GM18508 (cell line): ENCODE data around the gene FRMD4A.

Source experiments
- ATAC-seq: cut with Tn5 transposase; IDR thresholded peaks from one replicate; pipeline ENCODE4 v1.9.1; 2021; ENCODE audit warnings: moderate number of reproducible peaks; ENCODE audit not compliant: insufficient read depth, unreplicated experiment

The FRMD4A gene

DNA sequence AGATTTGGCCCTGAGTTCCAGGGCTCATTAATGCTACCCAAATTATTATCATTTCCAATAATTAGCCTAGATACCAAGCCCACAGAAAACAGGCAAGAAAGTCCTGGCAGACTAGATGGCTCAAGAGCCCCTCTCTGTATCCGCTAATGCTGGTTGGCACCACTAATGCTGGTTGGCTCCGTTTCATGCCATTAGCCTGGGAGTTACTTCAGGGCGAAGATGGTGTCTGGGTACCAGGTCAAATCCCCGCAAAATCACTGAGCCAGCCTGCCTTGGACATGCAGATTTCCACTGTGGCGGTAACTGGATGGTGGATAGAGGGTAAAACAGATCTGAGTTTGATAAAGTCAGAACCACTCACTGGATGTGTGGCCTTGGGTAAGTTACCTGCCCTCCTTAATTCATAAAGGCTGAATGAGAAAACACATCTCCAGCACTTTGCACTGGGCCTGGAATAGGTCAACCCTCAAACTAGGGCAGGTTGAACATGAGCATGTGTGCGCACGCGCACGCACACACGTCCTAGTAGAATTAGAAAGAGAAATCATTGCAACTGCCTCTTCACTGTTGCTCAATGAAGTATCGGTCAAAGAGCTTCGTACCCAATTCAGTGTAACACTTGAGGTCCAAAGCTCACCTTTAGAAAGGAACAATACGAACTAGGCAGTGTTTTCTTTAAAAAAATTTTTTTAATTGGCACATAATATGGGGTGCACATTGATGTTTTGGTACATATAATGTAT is 652.5 kb downstream of the FRMD4A start:
- no peak for ATAC-seq

DNA sequence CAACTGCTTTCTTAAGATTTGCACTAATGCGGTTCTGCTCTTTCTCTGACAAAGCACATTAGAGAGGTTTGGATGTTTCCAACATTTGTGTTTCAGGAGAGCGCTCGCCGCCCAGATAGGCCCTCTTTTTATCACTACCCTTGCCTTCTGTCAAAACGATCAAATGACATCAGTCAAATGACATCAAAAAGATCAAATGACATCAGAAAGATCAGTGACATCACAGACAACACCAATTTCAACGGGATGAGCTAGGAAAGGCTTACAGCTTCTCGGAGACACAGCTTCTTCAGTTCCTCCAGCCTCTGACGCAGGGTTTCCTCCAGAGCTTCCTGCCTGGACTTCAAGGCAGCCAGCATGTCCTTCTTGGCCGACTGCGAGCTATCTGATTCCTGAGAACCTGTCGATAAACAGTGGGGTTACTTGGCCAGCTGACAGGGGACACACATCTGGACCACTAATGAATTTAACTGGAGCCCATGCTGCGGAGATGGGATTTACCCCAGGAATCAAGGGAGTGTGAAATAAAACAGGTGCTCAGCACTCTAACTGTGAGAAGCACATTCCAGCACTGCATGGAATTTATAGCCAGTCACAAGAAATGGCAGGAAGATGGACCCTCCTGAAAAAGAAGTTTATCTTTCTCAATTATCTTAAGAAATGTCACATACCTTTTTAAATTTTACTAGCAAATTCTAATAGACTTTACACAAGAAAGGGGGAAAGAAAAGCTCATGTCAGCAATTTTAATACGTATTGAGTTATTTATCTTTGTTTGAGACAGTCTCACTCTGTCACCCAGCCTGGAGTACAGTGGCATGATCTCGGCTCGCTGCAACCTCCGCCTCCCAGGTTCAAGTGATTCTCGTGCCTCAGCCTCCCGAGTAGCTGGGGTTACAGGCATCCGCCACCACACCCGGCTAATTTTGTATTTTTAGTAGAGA is 655.8 kb downstream of the FRMD4A start:
- ATAC-seq: no peak

DNA sequence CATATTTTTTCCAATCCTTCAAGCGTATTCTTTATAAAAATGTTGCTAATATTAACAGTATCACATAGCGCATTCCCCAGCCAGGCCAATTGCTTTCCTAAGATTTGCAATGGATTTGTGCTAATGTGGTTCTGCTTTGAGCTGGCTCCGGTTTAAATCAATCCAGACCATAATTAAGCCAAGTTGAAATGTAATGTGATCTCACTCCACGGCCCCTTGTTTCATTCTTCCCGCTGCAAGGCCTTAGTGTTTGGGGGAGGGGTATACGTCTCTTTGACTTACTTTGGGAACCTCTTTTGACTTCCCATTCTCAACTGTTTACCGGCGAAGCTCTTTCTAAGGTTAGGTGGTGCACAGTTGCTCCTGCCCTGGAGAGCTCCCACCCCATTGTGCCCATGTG is 657.6 kb downstream of the FRMD4A start:
- ATAC-seq: no peak

- ATAC-seq: no peak
Measured at GRCh38 chr10:13672548-13672947, 658.2 kb downstream of the FRMD4A start.

DNA sequence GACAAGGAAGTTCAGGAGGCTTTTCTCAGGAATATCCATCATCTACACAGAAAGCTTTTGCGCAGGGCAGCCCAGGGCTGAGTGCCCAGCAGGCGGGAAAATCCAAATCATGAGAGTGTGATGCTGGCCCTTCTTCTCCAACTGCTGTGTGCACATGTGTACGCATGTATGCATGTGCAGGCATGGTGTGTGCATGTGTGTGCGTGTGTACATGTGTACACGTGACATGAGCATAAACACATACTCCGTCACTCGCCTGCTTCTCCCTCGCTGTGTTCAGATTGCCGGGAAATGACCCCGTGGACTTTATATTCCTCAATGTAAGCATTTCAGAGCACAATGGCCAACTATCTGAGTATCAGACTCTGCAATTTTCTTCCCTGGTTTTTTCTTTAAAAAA is 658.8 kb downstream of the FRMD4A start:
- ATAC-seq: no peak

- ATAC-seq: no peak
Measured at GRCh38 chr10:13670311-13670710, 660.4 kb downstream of the FRMD4A start.

DNA sequence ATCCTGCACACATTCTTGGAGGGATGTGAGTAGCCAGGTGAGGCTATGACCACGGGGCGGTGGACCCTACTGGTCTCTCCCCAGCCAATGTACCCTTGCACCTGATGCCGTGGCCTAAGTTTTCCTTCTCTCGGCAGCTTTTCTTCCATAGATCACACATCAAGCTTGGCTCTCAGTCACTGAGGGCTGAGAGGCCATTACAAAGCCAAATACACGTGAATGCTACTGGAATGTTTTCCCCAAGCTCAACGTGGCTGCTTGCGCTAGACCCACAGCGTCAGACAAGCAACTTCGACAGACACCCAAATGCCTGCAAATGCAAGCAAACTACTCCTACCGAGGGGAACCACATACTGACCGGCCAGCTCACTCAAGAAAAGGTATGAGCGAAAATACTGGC is 660.8 kb downstream of the FRMD4A start:
- no peak for ATAC-seq

DNA sequence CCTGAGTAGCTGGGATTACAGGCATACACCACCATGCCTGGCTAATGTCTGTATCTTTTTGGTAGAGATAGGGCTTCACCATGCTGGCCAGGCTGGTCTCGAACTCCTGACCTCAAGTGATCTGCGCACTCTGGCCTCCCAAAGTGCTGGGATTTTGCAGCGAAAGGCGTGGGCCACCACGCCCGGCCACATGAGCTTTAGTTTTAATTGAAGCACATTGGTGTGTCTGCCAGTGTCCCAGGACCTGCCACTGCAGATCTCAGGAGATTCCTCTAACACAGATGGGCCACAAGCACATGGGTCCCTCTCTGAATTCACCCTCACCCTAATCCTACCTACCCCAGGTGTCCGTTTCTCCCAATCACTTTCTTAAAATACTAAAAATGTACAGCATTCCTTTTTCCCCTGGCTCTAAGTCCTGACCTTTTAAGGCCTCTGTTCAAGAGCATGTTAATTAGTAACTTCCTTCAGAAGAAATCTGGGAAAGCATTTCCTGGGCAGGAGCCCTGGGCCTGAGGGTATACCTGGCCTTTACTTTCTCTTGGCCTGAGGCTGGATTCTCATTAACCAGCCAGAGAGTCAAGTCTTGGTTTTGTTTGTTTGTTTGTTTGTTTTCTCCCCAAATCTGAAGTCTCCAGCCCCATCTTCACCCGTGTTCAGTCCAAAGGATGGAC is 661.4 kb downstream of the FRMD4A start:
- ATAC-seq: no peak

DNA sequence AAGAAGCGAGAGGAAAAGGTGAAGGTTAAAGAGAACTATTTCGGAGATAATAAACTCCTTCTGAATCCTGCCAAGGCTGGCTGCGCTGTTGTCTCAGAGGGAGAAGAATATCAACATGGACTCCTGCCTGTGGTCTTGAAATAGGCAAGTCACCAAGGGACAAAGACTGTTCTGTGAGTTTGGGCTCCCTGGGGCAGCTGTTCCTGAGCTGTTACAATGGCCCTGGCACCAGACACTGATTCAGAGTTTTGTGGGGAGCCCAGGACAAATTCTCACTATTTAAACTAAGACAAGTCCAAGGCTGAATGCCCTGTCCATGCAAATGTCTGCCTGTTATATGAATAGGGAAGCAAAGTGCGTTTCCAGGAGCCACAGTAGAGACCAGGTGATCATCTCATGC is 662.6 kb downstream of the FRMD4A start:
- ATAC-seq: no peak

GRCh38 chr10:13665516-13666262 is 665.0 kb downstream of the FRMD4A start:
- no peak for ATAC-seq

DNA sequence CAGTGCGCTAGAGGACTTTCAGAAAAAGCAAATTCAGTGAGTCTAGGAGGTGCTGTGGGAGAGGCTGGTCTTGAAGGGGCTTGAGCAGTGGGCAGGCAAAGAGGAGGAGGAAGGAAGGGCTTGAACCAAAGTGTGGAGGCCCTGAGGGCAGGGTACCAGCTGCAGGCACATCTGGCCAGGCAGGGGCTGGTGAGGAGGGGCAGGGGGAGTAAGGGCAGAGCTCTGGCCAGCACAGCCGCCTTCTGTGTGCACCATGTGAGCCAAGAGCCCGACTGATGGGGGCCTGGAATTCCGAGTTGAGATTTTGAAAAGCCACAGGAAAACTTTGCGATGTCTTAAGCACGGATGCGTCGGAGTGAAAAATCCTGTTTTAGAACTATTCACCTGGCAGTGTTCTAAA is 669.5 kb downstream of the FRMD4A start:
- ATAC-seq: no peak

DNA sequence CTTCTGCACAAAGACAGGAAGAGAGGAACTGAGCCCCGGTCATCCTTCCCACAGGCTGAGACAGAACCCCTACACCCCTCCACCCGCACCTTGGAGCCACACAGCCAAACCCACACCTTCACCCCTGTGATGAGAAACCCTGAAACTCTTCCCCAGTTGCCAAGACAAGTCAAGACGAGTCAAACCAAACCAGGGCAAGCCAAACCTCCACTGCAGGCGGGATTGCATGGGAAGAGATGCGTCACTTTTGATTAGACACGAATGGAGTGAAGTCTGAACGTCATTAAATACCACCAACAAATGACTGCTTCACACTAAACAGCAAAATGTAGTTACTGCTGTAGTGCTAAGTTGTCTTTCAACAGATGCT is 670.2 kb downstream of the FRMD4A start:
- no peak for ATAC-seq

DNA sequence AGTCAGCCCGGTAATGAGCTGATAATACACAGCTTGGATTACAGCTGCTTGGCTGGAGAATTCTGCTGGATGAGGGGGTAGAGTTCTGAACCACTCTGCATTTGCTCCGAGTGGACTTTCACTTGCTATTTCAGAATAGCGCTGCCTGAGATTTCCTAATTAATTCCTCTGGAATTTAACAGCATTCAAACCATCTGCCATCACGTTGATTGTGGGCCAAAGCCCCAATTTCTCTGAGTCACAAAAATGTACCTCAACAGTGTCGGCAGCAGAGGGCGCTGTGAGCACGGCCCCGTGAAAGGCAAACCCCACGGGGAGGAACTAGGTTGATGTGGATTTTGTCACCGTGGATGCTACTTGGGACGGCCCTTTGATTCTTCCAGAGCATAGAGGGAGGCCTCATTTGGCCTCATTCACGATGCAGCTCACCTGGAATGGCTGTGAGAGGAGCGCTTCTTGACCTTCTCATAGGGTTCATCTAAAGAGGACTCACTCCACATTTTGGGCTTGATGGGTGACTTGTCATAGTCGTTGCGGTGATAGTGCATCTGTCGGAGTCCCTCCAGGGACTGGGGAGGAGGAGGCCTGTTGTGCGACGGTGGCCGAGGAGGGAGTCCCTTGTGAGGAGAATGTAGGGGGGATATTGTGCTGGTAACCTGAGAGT is 670.7 kb downstream of the FRMD4A start:
- no peak for ATAC-seq

- no peak for ATAC-seq
Measured at GRCh38 chr10:13658871-13659685, 671.6 kb downstream of the FRMD4A start.

- ATAC-seq: no peak
Measured at GRCh38 chr10:13658264-13658663, 672.5 kb downstream of the FRMD4A start.

GRCh38 chr10:13657101-13657680 is 673.5 kb downstream of the FRMD4A start:
- no peak for ATAC-seq

DNA sequence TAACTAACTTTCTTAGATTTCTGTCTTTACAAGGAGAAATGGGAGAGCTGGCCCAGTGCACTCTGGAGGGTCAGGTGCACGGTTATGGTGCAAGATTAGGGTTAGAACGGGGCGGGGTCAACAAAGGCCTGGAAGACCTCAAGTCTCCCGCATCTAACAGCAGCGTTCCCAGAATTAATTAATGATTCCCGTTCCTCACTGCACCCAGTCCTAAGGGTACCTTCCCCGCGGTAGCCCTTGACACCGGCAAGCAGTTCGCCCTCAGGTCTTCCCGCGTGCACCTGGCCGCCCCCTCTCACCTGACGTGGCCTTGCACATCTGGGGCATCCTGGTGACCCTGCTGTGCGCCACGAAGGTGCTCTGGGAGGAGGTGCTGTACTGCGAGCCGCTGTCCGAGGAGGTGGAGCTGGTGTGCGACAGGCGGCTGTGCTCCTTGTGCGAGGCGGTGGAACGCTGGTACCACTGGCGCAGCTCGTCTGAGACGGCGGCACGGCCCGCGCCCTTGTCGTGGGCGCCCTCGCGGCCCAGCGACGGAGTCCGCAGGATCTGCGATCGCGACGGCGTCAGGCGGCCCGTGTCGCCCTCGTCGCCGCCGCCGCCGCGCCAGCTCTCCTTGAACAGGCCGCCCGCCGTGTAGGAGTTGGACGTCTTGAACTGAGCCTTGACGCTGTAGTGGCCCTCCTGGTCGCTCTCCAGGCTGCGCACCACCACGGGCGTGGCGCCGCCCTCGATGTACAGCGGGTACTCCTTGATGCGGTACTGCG is 674.2 kb downstream of the FRMD4A start:
- no peak for ATAC-seq

DNA sequence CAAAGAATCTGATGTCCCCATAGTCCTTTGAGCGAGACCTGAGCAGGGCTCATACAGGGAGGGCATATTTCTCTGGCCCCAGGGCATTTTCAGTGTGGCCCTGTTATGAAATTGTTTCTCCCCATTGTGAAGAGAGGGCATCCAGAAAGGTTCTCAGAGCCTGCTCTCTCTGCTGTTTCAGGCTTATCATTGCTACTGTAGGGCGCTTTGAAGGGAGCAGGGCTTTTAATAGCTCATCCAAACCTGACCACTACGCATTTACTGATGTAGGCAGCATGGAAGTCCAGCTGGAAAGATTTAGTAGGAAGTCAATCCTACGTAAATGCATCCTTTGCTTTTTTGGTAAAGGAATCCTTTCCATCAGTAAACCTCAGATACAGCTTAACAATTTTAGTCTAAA is 675.9 kb downstream of the FRMD4A start:
- ATAC-seq: no peak
